HG03460 (cell line): ENCODE data around the gene NID2.

ENCODE experiments used
- ATAC-seq: cut with Tn5 transposase; IDR thresholded peaks from one replicate; pipeline ENCODE4 v1.9.1; 2021; ENCODE audit not compliant: unreplicated experiment

Gene NID2

GRCh38 chr14:52054678-52055077 is 14.2 kb downstream of the NID2 start:
- no peak for ATAC-seq

- ATAC-seq, result no peak
Observed at GRCh38 chr14:52053044-52053443, 15.8 kb downstream of the NID2 start.

GRCh38 chr14:52052288-52052943 is 16.4 kb downstream of the NID2 start:
- ATAC-seq, result no peak

- ATAC-seq, result no peak
Observed at GRCh38 chr14:52051871-52052270, 17.0 kb downstream of the NID2 start.

GRCh38 chr14:52051251-52051650 is 17.6 kb downstream of the NID2 start:
- ATAC-seq, result no peak

- ATAC-seq, result no peak
Observed at GRCh38 chr14:52049721-52050588, 18.9 kb downstream of the NID2 start.

- ATAC-seq, result no peak
Observed at GRCh38 chr14:52049271-52049670, 19.6 kb downstream of the NID2 start.

GRCh38 chr14:52048641-52049204 is 20.1 kb downstream of the NID2 start:
- no peak for ATAC-seq

- no peak for ATAC-seq
Observed at GRCh38 chr14:52048116-52048515, 20.7 kb downstream of the NID2 start.

GRCh38 chr14:52046376-52046917 is 22.4 kb downstream of the NID2 start:
- no peak for ATAC-seq

- ATAC-seq, result no peak
Observed at GRCh38 chr14:52044791-52045522, 23.9 kb downstream of the NID2 start.

GRCh38 chr14:52043690-52044089 is 25.2 kb downstream of the NID2 start:
- ATAC-seq, result no peak

- ATAC-seq, result no peak
Observed at GRCh38 chr14:52042371-52043289, 26.2 kb downstream of the NID2 start.

GRCh38 chr14:52040598-52040997 is 28.3 kb downstream of the NID2 start:
- ATAC-seq, result no peak

- ATAC-seq, result no peak
Observed at GRCh38 chr14:52039124-52039815, 29.6 kb downstream of the NID2 start.

- ATAC-seq, result no peak
Observed at GRCh38 chr14:52033101-52033642, 35.7 kb downstream of the NID2 start.

- no peak for ATAC-seq
Observed at GRCh38 chr14:52032204-52032801, 36.6 kb downstream of the NID2 start.

GRCh38 chr14:52031781-52032180 is 37.1 kb downstream of the NID2 start:
- ATAC-seq, result no peak

- ATAC-seq, result no peak
Observed at GRCh38 chr14:52029881-52030280, 39.0 kb downstream of the NID2 start.
